Neuronal stem cell (in vitro differentiated cells): ENCODE data around the gene TIMP3.

Experiments used
- DNase-seq: peaks from one replicate; pipeline ENCODE4 v3.0.0-alpha.2; 2013; ENCODE audit warnings: low spot score
- H2AFZ ChIP-seq: one replicate; pipeline ENCODE4 v1.6.1; 2013; ENCODE audit warnings: mild to moderate bottlenecking, low read length, inconsistent platforms
- H2AK5ac ChIP-seq: 2 replicates; pipeline ENCODE4 v1.6.1; 2013; ENCODE audit warnings: low read depth, mild to moderate bottlenecking, inconsistent platforms, low read length, moderate library complexity, mixed read lengths
- H2BK120ac ChIP-seq: 2 replicates; pipeline ENCODE4 v1.6.1; 2013; ENCODE audit warnings: low read depth, mild to moderate bottlenecking, inconsistent platforms, low read length, moderate library complexity, mixed read lengths
- H2BK12ac ChIP-seq: one replicate; pipeline ENCODE4 v1.6.1; 2013; ENCODE audit warnings: low read length, inconsistent platforms
- H2BK15ac ChIP-seq: 2 replicates; pipeline ENCODE4 v1.6.1; 2013; ENCODE audit warnings: mild to moderate bottlenecking, low read length, inconsistent platforms, mixed read lengths
- H2BK5ac ChIP-seq: one replicate; pipeline ENCODE4 v1.6.1; 2013; ENCODE audit warnings: inconsistent platforms, mild to moderate bottlenecking, low read length, moderate library complexity
- H3K14ac ChIP-seq: one replicate; pipeline ENCODE4 v1.6.1; 2013; ENCODE audit warnings: low read length, inconsistent platforms
- H3K18ac ChIP-seq: 2 replicates; pipeline ENCODE4 v1.6.1; 2013; ENCODE audit warnings: low read length, inconsistent platforms
- H3K23ac ChIP-seq: 2 replicates; pipeline ENCODE4 v1.6.1; 2013; ENCODE audit warnings: low read depth, mild to moderate bottlenecking, mixed read lengths, low read length, inconsistent platforms; ENCODE audit not compliant: poor library complexity
- H3K27ac ChIP-seq: replicated peaks from 3 replicates; pipeline ENCODE4 v1.5.1; 2013; ENCODE audit warnings: low read length, inconsistent platforms
- H3K27me3 ChIP-seq, 3 experiments: 2 replicates each; pipeline ENCODE4 v1.6.1; 2013; ENCODE audit warnings: low read length in 3 of 3, mild to moderate bottlenecking in 2 of 3, inconsistent platforms in 1 of 3, low read depth in 1 of 3, mixed read lengths in 1 of 3, moderate library complexity in 1 of 3; ENCODE audit not compliant: control insufficient read depth in 3 of 3, insufficient read depth in 3 of 3
- H3K36me3 ChIP-seq, 2 donors: replicated peaks in 1 of 2; 2 replicates each; pipeline ENCODE4 v1.6.1; 2013; ENCODE audit warnings: low read length in 2 of 2; ENCODE audit not compliant: control insufficient read depth in 2 of 2, insufficient read depth in 2 of 2
- H3K4ac ChIP-seq: 2 replicates; pipeline ENCODE4 v1.6.1; 2013; ENCODE audit warnings: inconsistent platforms, mild to moderate bottlenecking, low read length, moderate library complexity
- H3K4me1 ChIP-seq, 2 donors: 1 replicate in 1 of 2; 2 replicates in 1 of 2; pipeline ENCODE4 v1.6.1; 2013; ENCODE audit warnings: low read length in 2 of 2, low read depth in 1 of 2; ENCODE audit not compliant: control insufficient read depth in 2 of 2, insufficient read depth in 1 of 2
- H3K4me2 ChIP-seq: one replicate; pipeline ENCODE4 v1.6.1; 2013; ENCODE audit warnings: mild to moderate bottlenecking, low read length, inconsistent platforms; ENCODE audit not compliant: insufficient read depth, poor library complexity, severe bottlenecking
- H3K4me3 ChIP-seq, 2 donors: 2 replicates each; pipeline ENCODE4 v1.5.1; 2013; ENCODE audit warnings: low read length in 2 of 2, mild to moderate bottlenecking in 2 of 2, inconsistent platforms in 1 of 2, moderate library complexity in 1 of 2
- H3K79me1 ChIP-seq: one replicate; pipeline ENCODE4 v1.6.1; 2013; ENCODE audit warnings: low read depth, mild to moderate bottlenecking, inconsistent platforms, low read length, moderate library complexity
- H3K9ac ChIP-seq: one replicate; pipeline ENCODE4 v1.6.1; 2013; ENCODE audit warnings: mild to moderate bottlenecking, low read depth, low read length, inconsistent platforms; ENCODE audit not compliant: poor library complexity
- H3K9me3 ChIP-seq, 2 donors: replicated peaks in 1 of 2; 2 replicates each; pipeline versions ENCODE3 to v1.6.1; 2013; ENCODE audit warnings: low read length in 2 of 2, mild to moderate bottlenecking in 2 of 2, inconsistent platforms in 1 of 2, low read depth in 1 of 2, mixed read lengths in 1 of 2, moderate library complexity in 1 of 2; ENCODE audit not compliant: control insufficient read depth in 2 of 2, insufficient read depth in 1 of 2
- H4K8ac ChIP-seq: one replicate; pipeline ENCODE4 v1.6.1; 2013; ENCODE audit warnings: low read depth, mild to moderate bottlenecking, inconsistent platforms, low read length, moderate library complexity
- H4K91ac ChIP-seq: one replicate; pipeline ENCODE4 v1.6.1; 2013; ENCODE audit warnings: low read length, low read depth, mild to moderate bottlenecking, inconsistent platforms; ENCODE audit not compliant: poor library complexity
- WGBS, 2 donors: extraction: QIAGEN DNeasy Blood & Tissue Kit; methylation state at CpG; one replicate each; pipeline ENCODE4 v1.1.7; 2013; ENCODE audit warnings: missing lambda C conversion rate in 2 of 2, mixed read lengths in 1 of 2; ENCODE audit not compliant: insufficient read length in 2 of 2, insufficient replicate concordance in 1 of 2; ENCODE audit errors: extremely low coverage in 2 of 2; 5-methylcytosine and 5-hydroxymethylcytosine counted together

TIMP3 gene

DNA sequence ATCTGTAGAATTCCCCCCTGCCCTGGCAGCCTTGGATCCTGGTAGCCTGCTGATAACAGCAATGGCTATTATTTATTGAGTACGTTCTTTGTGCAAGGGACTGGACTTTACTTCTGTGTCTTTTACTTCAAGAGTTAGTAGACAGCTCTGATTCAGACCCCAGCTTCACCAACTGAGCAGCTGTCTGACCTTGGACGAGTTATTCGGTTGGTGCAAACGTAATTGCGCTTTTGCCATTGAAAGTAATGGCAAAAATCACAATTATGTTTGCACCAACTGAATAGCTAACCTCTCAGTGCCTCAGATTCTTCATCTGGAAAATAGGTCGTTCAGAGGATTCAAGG lies 108.9 kb downstream of the TIMP3 start:
- no peak overlapping the region for H3K4me2 ChIP-seq
- H3K9me3 ChIP-seq = peaks cover 0 to under 1% of the 10 kb centered on the region in 2 donors
- H2BK120ac ChIP-seq = no peak overlapping the region
- H3K27me3 ChIP-seq = peaks cover 0 to 3% (median 0%) of the 10 kb centered on the region in 3 experiments
- no peak overlapping the region for H2AFZ ChIP-seq
- no peak overlapping the region for H3K4ac ChIP-seq
- no peak overlapping the region for H3K4me3 ChIP-seq
- H3K36me3 ChIP-seq = no peaks in the 10 kb centered on the region
- no peak overlapping the region for H2BK12ac ChIP-seq
- H3K27ac ChIP-seq = no peak overlapping the region
- no peak overlapping the region for H2BK15ac ChIP-seq
- no peak overlapping the region for H2BK5ac ChIP-seq
- whole genome bisulfite sequencing, 2 donors = no CpG with 5 or more reads among the region's 6 CpGs
- no peak overlapping the region for H3K18ac ChIP-seq
- peaks cover 0 to 12% of the 10 kb centered on the region in 2 donors for H3K4me1 ChIP-seq
- H4K8ac ChIP-seq = no peak overlapping the region
- H4K91ac ChIP-seq = no peak overlapping the region
- H2AK5ac ChIP-seq = no peak overlapping the region
- H3K79me1 ChIP-seq = no peaks in the 10 kb centered on the region
- H3K9ac ChIP-seq = no peak overlapping the region
- no peak overlapping the region for H3K23ac ChIP-seq
- DNase-seq = no peak
- H3K14ac ChIP-seq = no peak overlapping the region

- H3K4me2 ChIP-seq = no peak overlapping the region
- H2BK15ac ChIP-seq = no peak overlapping the region
- peak overlapping the region; percentile 85 for H2AFZ ChIP-seq
- no peaks in the 10 kb centered on the region for H3K36me3 ChIP-seq
- H3K4ac ChIP-seq = no peak overlapping the region
- peaks cover 0 to 3% (median 0%) of the 10 kb centered on the region in 3 experiments for H3K27me3 ChIP-seq
- H3K9ac ChIP-seq = no peak overlapping the region
- H3K23ac ChIP-seq = no peak overlapping the region
- no peak overlapping the region for H4K91ac ChIP-seq
- no peak overlapping the region for H3K4me3 ChIP-seq
- H2BK5ac ChIP-seq = no peak overlapping the region
- H4K8ac ChIP-seq = no peak overlapping the region
- no peak overlapping the region for H3K27ac ChIP-seq
- no CpG with 5 or more reads among the region's 9 CpGs for WGBS, 2 donors
- H3K9me3 ChIP-seq = peaks cover 0 to 7% of the 10 kb centered on the region in 2 donors
- peak overlapping the region; percentile 40 for H3K18ac ChIP-seq
- no peak overlapping the region for H2AK5ac ChIP-seq
- no peak overlapping the region for H3K14ac ChIP-seq
- H3K4me1 ChIP-seq = peaks cover 0 to 7% of the 10 kb centered on the region in 2 donors
- H3K79me1 ChIP-seq = no peaks in the 10 kb centered on the region
- no peak for DNase-seq
- H2BK12ac ChIP-seq = no peak overlapping the region
- no peak overlapping the region for H2BK120ac ChIP-seq
Observed at GRCh38 chr22:32911503-32911902, 110.0 kb downstream of the TIMP3 start.
